GM18951 (cell line): Measurements from ENCODE around the gene MATN1.

Source experiments
- POLR2A ChIP-seq: IDR thresholded peaks from 4 replicates; pipeline ENCODE4 v1.6.1; 2011; ENCODE audit warnings: mild to moderate bottlenecking; ENCODE audit not compliant: insufficient read length, insufficient read depth; ENCODE audit errors: extremely low read depth
- in situ Hi-C: fragments of 300-500 bp; cut with MboI; formaldehyde crosslinking; loops from one replicate; pipeline ENCODE4 v1.12.0; 2022; ENCODE audit warnings: low sequenced_read_pairs, mixed read lengths, inconsistent platforms; ENCODE audit not compliant: unreplicated experiment

MATN1 gene

DNA sequence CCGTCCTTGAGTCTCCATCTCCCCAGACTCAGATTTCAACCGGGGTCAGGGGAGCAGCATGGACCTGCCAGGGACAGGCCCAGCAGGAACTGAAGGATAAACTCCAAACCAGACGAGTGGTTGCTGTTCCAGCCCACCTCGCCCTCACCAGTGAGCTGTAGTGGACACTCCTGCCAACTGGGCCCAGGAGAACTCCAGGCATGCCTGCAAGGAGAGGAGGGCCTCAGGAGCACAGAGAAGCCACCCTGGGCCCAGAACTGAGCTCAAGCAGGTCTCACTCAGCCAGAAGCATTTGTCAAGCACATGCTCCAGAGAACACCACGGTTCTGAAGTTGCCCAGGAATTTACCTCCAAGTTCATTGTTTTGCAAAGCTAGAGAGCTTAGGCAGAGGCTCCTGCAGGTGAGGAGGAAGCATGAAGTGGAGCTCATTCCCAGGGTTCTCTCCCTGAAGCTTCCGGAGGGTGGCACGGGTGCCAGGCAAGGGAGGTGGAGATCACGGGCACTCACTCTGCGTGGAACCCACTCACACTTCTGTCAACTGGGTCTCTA is 61.0 kb downstream of the MATN1 start:
- in situ Hi-C loops: no loop called here
- no peak for TF ChIP-seq POLR2A

DNA sequence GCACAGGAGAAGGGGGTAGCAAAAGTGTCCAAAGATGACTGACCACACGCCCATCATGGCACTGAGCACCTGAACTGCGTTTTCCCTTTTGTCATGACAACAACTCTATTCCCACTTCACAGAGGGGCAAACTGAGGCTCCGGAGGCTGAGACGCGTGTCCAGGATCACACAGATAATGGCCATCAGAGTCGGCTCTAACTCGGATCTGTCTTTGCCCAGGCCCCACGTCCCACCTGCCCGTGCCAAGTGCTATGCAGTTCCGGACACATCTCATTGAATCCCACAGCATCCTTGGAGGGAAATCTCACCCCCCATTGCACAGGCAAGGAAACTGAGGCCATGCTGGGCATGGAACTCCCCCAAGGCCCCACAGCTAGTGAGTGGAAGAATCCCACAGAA is 62.1 kb downstream of the MATN1 start:
- no peak for TF ChIP-seq POLR2A
- in situ Hi-C loops: no loop called here
